VCaP (cell line): Measurements from ENCODE around the gene SNRNP70.

Experiments
- H3K27ac ChIP-seq: fragments of 450-650 bp; 2 replicates; pipeline ENCODE4 v1.5.1; 2017
- TF ChIP-seq, protein P1 (sequence below): fragments of 450-650 bp; conservative IDR thresholded peaks from 2 replicates; pipeline ENCODE4 v1.5.1; 2017; ENCODE audit warnings: mild to moderate bottlenecking, moderate library complexity

The SNRNP70 gene

DNA sequence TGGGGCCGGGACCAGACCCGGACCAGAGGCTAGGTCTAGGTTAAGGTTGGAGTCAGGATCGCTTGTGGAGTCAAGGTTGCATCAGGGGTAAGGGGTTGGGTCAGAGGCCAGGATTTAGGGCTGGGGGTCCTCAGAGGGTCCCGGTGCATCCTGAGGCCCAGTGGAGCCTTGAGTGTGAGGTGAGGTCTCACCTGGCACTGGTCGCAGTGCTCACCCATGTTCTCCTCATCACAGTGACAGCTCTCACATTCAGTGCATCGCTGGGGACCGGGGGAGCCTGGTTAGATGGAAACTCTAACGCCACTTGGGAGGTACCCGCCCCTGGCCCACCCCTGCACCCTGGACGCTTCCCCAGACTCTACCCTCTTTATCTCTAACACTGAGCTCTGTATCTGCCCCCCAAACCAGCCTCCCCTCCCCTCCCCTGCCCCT is 66.9 kb downstream of the SNRNP70 start:
- TF ChIP-seq, protein P1, sequence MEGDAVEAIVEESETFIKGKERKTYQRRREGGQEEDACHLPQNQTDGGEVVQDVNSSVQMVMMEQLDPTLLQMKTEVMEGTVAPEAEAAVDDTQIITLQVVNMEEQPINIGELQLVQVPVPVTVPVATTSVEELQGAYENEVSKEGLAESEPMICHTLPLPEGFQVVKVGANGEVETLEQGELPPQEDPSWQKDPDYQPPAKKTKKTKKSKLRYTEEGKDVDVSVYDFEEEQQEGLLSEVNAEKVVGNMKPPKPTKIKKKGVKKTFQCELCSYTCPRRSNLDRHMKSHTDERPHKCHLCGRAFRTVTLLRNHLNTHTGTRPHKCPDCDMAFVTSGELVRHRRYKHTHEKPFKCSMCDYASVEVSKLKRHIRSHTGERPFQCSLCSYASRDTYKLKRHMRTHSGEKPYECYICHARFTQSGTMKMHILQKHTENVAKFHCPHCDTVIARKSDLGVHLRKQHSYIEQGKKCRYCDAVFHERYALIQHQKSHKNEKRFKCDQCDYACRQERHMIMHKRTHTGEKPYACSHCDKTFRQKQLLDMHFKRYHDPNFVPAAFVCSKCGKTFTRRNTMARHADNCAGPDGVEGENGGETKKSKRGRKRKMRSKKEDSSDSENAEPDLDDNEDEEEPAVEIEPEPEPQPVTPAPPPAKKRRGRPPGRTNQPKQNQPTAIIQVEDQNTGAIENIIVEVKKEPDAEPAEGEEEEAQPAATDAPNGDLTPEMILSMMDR: no peak
- peak overlapping the region; percentile 98 for H3K27ac ChIP-seq

DNA sequence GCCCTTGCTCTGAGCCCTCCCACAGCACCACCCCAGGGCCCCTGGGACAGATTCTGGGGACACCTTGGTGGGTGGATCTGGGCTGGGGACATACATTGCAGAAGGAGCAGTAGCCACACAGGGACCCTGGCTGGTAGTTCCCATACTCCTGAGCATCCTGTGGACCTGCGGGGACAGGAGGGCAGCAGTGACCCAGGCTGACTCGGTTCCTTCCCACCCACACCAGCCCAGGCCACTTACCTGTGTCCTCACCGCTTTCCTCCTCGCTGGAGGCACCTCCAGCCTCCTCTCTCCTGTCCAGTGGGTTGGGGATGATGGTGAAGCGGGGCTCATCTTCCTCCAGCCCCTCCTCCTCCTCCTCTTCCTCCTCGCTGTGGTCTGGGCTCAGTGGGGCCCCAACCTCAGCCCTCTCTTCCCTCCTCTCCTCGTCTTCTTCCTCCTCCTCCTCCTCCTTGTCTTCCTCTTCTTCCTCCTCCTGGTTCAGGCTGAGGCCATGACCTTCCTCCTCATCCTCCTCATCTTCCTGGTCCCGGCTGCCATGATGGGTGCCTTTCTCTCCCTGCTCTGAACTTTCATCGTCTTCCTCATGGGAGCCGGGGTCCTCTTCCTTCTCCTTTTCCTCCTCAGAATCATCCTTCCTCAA is 68.0 kb downstream of the SNRNP70 start:
- TF ChIP-seq, protein P1: no peak
- H3K27ac ChIP-seq: no peak overlapping the region

DNA sequence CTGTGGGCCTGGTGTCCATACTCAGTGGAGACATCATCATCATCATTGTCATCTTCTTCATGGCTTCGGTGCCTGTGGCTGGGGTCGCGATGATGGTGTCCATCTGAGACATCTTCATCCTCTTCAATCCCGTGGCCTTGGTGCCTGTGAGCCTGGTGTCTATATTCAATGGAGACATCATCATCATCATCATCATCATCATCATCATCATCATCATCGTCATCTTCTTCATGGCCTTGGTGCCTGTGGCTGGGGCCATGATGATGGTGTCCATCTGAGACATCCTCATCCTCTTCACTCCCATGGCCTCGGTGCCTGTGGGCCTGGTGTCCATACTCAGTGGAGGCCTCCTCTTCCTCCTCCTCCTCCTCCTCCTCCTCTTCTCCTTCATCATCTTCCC is 69.0 kb downstream of the SNRNP70 start:
- H3K27ac ChIP-seq: no peak overlapping the region
- TF ChIP-seq, protein P1: no peak

DNA sequence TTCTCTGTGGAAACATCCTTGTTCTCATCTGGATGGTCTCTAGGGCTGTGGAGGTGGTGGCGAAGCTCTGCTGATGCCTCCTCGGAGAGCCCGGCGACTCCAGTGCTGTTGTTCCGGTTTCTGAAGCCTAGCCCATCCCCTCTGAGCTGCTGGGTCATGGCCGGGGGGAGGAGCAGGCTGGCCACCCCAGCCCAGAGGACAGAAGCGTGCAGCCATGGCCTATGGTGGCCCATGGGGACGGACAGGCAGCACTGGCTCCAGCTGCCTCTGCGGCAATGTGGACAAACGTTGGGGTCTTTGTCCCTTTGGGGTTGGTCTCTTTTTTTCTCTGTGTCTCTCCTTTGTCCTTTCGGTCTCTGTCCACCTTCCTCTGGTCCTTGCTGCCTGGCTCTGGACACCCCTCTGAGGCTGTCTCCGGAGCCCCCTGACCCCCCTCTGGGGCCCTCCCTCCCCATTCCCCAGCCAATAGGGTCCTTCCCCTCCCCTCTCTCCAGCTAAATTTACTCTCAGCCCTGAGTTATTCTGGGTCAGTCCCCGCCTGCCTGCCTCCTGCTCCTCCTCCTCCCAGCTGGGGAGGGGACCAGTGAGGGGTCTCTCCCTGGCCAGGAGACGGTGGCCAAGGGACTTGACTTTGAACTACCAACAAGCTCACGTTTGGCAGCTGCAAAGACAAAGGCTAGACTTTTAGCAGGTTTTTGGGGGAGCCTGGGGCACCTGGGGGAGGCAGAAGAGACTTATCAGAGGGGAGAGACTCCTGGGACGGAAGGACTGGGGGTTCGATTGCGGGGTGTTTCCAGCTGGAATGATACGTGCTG is 70.0 kb downstream of the SNRNP70 start, which contains the start of gene HRC:
HRC (minus strand) TSS at position 392 of the 815 bp plus-strand sequence; CDS start at position 233, 159 bp downstream.
- TF ChIP-seq, protein P1: no peak
- no peak within 1 kb of the TSS for H3K27ac ChIP-seq

DNA sequence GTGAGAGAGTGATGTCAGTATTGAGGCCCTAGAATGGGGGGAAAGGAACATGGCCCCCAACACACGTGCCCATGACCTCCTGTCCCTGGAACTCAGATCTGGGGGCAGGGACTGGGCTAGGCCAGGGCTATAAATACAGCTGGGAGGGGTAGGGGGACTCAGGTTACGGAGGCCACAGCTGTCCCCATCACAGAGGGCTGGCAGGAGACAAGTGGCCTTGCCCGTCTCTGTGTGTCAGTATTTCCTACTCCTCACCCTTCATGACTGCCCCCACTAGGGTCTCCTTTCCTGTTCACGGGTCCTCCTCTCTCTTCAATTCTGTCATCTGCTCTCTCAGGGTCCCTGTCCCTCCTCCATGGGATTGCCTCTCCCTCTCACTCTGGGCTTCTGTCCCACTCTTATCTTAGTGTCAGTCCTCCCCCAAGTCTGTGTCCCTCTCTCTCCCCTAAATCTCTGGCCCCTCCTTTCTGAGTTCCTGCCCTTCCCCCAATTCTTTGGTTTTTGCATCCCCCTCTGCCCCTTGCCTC is 70.6 kb downstream of the SNRNP70 start:
- TF ChIP-seq, protein P1: no peak
- no peak overlapping the region for H3K27ac ChIP-seq

DNA sequence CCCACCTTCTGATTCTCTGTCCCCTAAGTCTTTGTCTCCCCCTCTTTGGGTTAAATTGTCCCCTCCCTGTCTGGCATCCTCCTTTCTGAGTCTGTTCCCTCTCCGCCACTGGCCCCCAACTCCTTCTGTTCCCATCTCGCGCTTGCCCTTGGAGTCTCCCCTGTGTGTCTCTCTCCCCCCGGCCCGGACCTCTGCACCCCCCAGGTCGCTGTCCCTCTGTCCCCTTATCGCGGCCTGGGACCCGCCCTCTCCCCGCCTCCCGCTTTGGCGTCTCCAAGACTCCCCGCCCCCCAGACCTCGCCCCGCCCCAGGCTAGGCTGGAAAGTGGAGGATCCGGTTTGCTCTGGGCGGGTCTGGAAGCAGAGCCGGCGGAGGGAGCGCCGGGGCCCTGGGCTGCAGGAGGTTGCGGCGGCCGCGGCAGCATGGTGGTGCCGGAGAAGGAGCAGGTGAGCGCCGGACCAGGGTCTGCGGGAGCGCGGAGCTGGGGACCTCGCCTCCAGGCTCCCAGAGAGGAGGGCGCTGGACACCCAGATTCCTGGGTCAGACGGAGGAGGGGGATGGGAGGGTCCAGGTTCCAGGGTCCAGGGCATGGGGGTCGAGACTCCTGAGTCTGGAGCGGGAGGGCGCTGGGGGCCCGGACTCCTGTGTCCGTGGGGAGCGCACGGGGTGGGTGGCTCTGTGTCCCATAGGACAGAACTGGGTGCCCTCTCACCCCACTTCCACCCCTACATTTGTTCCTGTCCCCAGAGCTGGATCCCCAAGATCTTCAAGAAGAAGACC is 72.4 kb downstream of the SNRNP70 start, which contains the start of gene TRPM4:
TRPM4 (plus strand) TSS at position 348 of the 780 bp plus-strand sequence; CDS start at position 423, 75 bp downstream.
- H3K27ac ChIP-seq: peak within 1 kb of the TSS; percentile 91
- TF ChIP-seq, protein P1: no peak
